ENCODE results near the gene FADS3.

DNA sequence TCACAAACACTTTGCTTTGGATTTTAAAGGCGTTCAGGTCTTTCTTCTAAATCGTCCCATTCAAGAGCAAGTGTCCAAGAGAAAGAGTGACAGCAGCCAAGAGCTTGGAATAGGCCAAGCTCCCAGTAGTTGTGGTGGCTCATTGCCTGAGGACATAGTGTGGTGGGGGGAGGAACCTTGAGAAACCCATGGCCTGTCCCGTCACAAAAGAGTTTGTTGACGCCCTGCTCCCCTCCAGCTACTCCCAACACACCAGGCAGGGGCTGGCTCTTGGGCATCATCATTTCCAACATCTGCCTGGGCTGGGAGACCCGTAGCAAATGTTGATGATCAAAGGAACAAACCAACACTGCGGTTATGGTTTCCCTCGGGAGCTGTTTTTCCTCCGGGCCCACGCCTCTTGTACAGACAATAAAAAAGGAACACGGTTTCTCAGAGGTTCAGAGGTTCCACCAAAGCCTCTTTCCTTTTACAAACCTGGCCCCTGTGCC lies 20.8 kb downstream of the FADS3 start:
- TF ChIP-seq POLR2AphosphoS5 (IDR thresholded peaks at IDR 0.05; ENCODE audit: low read depth) = no peak
- TF ChIP-seq EZH2 (IDR thresholded peaks at IDR 0.05; ENCODE audit: low read depth, unreplicated experiment) = no peak
- TF ChIP-seq, protein P1, sequence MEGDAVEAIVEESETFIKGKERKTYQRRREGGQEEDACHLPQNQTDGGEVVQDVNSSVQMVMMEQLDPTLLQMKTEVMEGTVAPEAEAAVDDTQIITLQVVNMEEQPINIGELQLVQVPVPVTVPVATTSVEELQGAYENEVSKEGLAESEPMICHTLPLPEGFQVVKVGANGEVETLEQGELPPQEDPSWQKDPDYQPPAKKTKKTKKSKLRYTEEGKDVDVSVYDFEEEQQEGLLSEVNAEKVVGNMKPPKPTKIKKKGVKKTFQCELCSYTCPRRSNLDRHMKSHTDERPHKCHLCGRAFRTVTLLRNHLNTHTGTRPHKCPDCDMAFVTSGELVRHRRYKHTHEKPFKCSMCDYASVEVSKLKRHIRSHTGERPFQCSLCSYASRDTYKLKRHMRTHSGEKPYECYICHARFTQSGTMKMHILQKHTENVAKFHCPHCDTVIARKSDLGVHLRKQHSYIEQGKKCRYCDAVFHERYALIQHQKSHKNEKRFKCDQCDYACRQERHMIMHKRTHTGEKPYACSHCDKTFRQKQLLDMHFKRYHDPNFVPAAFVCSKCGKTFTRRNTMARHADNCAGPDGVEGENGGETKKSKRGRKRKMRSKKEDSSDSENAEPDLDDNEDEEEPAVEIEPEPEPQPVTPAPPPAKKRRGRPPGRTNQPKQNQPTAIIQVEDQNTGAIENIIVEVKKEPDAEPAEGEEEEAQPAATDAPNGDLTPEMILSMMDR (conservative IDR thresholded peaks at IDR 0.05; ENCODE audit: low read depth in 2 of 2) = no peak
- no peak for TF ChIP-seq EZH2phosphoT487 (IDR thresholded peaks at IDR 0.05; ENCODE audit: unreplicated experiment)
